SK-N-SH (cell line): ENCODE results near the gene SOCS3.

Experiments
- CTCF ChIP-seq: fragments of 200-600 bp; sonication (generic); IDR thresholded peaks from 2 replicates; pipeline ENCODE4 v1.6.1; 2017; ENCODE audit warnings: antibody characterized with exemption, mild to moderate bottlenecking, moderate library complexity
- EP300 ChIP-seq, 2 experiments: IDR thresholded peaks; 2 replicates each; pipeline versions ENCODE4 v1.4.0 to v1.6.1; 2012; ENCODE audit warnings: borderline replicate concordance in 1 of 2, low read depth in 1 of 2, low read length in 1 of 2
- SIN3A ChIP-seq: IDR thresholded peaks from 2 replicates; pipeline ENCODE4 v1.6.1; 2012; ENCODE audit warnings: low read depth, mild to moderate bottlenecking, low read length, moderate library complexity, borderline replicate concordance

- TF ChIP-seq SIN3A (no peak), CTCF (no peak), EP300 (IDR thresholded peaks at IDR 0.05; ENCODE audit: borderline replicate concordance in 1 of 2, low read depth in 1 of 2, low read length in 1 of 2) (no peak)
Measured at GRCh38 chr17:78368348-78368747, 8.5 kb upstream of the SOCS3 start.
